HEK293 (cell line): ENCODE measurements around the gene ZNF609.
A peak's percentile ranks its signal among the peaks of the same experiment; 100 is the strongest.
"Not testable (repeated sequence)": the region's sequence is repeated elsewhere in the genome, so short reads cannot be mapped to it uniquely, and the experiment has no call there.

Experiments used
- CTCF ChIP-seq: fragments of 450-650 bp; formaldehyde crosslinking; IDR thresholded peaks from 2 replicates; pipeline ENCODE4 v1.5.1; 2016; ENCODE audit warnings: missing biosample characterization, missing genetic modification characterization
- ZBTB21 ChIP-seq: fragments of 450-650 bp; formaldehyde crosslinking; IDR thresholded peaks from 2 replicates; pipeline ENCODE4 v1.5.1; 2017; ENCODE audit warnings: missing biosample characterization, missing genetic modification characterization
- ZNF121 ChIP-seq: fragments of 450-650 bp; formaldehyde crosslinking; IDR thresholded peaks from 2 replicates; pipeline ENCODE4 v1.5.1; 2016; ENCODE audit warnings: missing biosample characterization, missing genetic modification characterization
- ZNF23 ChIP-seq: fragments of 450-650 bp; formaldehyde crosslinking; IDR thresholded peaks from 2 replicates; pipeline ENCODE4 v1.5.1; 2016; ENCODE audit warnings: missing biosample characterization, missing genetic modification characterization, borderline replicate concordance
- ZNF239 ChIP-seq: fragments of 450-650 bp; formaldehyde crosslinking; IDR thresholded peaks from 2 replicates; pipeline ENCODE4 v1.5.1; 2016; ENCODE audit warnings: missing biosample characterization, missing genetic modification characterization
- ZNF571 ChIP-seq: fragments of 450-650 bp; formaldehyde crosslinking; IDR thresholded peaks from 2 replicates; pipeline ENCODE4 v1.5.0; 2017; ENCODE audit warnings: missing biosample characterization, missing genetic modification characterization

DNA sequence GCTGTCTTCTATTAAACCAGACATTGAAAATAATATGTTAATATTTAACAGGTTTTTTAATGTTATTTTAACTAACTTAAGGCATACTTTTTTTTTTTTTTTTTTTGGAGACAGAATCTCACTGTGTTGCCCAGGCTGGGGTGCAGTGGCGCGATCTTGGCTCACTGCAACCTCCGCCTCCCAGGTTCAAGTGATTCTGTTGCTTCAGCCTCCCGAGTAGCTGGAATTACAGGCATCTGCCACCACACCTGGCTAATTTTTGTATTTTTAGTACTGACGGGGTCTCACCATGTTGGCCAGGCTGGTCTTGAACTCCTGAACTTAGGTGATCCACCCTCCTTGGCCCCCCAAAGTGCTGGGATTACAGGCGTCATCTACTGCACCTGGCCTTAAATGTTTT is 147.0 kb downstream of the ZNF609 start:
- TF ChIP-seq ZNF571; ZNF239 (tag by site-specific recombination); ZNF23; CTCF (tag by site-specific recombination); ZBTB21 (tag by site-specific recombination): not testable (repeated sequence)
- TF ChIP-seq ZNF121 (tag by site-specific recombination) = peak; percentile 81
